Astrocyte (in vitro differentiated cells and primary cell): ENCODE results near the gene CMPK2. TPM values are rescaled to one million over a fixed set of nuclear protein-coding genes. Genes with fewer than 3 reads are reported as not detected.

Experiments used
- DNase-seq: peaks from one replicate; pipeline ENCODE4 v3.0.0-alpha.2; 2010; ENCODE audit warnings: low read depth
- FAIRE-seq: peaks from 2 replicates; lab custom pipeline; 2011; peaks lifted over from hg19 to GRCh38; lab: Jason Lieb, UNC
- H2AFZ ChIP-seq: 2 replicates; pipeline ENCODE4 v1.6.0; 2012; ENCODE audit warnings: low read depth, low read length, inconsistent platforms
- H3K27ac ChIP-seq: 2 replicates; pipeline ENCODE4 v1.5.1; 2011; ENCODE audit warnings: low read depth, low read length, inconsistent platforms
- H3K27me3 ChIP-seq: 2 replicates; pipeline ENCODE4 v1.6.0; 2011; ENCODE audit warnings: low read length, inconsistent platforms; ENCODE audit not compliant: insufficient read depth
- H3K36me3 ChIP-seq: 2 replicates; pipeline ENCODE4 v1.5.1; 2011; ENCODE audit warnings: low read length, inconsistent platforms; ENCODE audit not compliant: insufficient read depth
- H3K4me1 ChIP-seq: 2 replicates; pipeline ENCODE4 v1.5.1; 2011; ENCODE audit warnings: low read length, inconsistent platforms; ENCODE audit not compliant: insufficient read depth
- H3K4me2 ChIP-seq: 2 replicates; pipeline ENCODE4 v1.6.0; 2012; ENCODE audit warnings: low read length, inconsistent platforms
- H3K4me3 ChIP-seq: 2 replicates; pipeline ENCODE4 v1.5.1; 2011; ENCODE audit warnings: low read depth, mild to moderate bottlenecking, low read length, inconsistent platforms; ENCODE audit not compliant: insufficient read depth
- H3K79me2 ChIP-seq: 2 replicates; pipeline ENCODE4 v1.6.0; 2012; ENCODE audit warnings: mild to moderate bottlenecking, low read length, inconsistent platforms; ENCODE audit not compliant: insufficient read depth
- H3K9ac ChIP-seq: 2 replicates; pipeline ENCODE4 v1.6.0; 2012; ENCODE audit warnings: mild to moderate bottlenecking, low read length, inconsistent platforms
- H3K9me3 ChIP-seq: 2 replicates; pipeline ENCODE4 v1.5.1; 2012; ENCODE audit warnings: low read depth, mild to moderate bottlenecking, low read length, inconsistent platforms; ENCODE audit not compliant: insufficient read depth
- H4K20me1 ChIP-seq: 2 replicates; pipeline ENCODE4 v1.6.0; 2012; ENCODE audit warnings: low read length, inconsistent platforms; ENCODE audit not compliant: insufficient read depth
- H3K27ac Mint-ChIP-seq: one replicate; pipeline ENCODE4 v1.8.0; 2021; ENCODE audit warnings: mild to moderate bottlenecking, mixed read lengths; ENCODE audit not compliant: unreplicated experiment
- H3K27me3 Mint-ChIP-seq: one replicate; pipeline ENCODE4 v1.8.0; 2021; ENCODE audit warnings: low read depth, mixed read lengths; ENCODE audit not compliant: unreplicated experiment
- H3K36me3 Mint-ChIP-seq: one replicate; pipeline ENCODE4 v1.8.0; 2021; ENCODE audit warnings: low read depth, mixed read lengths; ENCODE audit not compliant: unreplicated experiment
- H3K4me1 Mint-ChIP-seq: one replicate; pipeline ENCODE4 v1.8.0; 2021; ENCODE audit warnings: low read depth, mixed read lengths; ENCODE audit not compliant: unreplicated experiment
- H3K4me3 Mint-ChIP-seq: one replicate; pipeline ENCODE4 v1.8.0; 2021; ENCODE audit warnings: mild to moderate bottlenecking, moderate library complexity, mixed read lengths; ENCODE audit not compliant: unreplicated experiment
- H3K9me3 Mint-ChIP-seq: one replicate; pipeline ENCODE4 v1.8.0; 2021; ENCODE audit warnings: mild to moderate bottlenecking, mixed read lengths; ENCODE audit not compliant: unreplicated experiment
- CTCF ChIP-seq: IDR thresholded peaks from 2 replicates; pipeline ENCODE4 v1.5.1; 2011; ENCODE audit warnings: low read depth, mild to moderate bottlenecking, inconsistent platforms, low read length, moderate library complexity; ENCODE audit not compliant: insufficient read depth
- EZH2 ChIP-seq: IDR thresholded peaks from 2 replicates; pipeline ENCODE4 v1.6.1; 2012; ENCODE audit warnings: mild to moderate bottlenecking, low read length, inconsistent platforms; ENCODE audit not compliant: insufficient read depth
- total RNA-seq: library from RNA; stranded (reverse); gene quantifications from 2 replicates; pipeline ENCODE4 v1.2.1, GENCODE V29; 2021

Gene CMPK2
- total RNA-seq, 1 donor from 2014 or later: 32.5 TPM

- Histone ChIP-seq H3K4me2 (no peak overlapping the region), H3K36me3 (no peaks in the 10 kb centered on the region), H3K4me3 (no peak overlapping the region), H3K27me3 (no peaks in the 10 kb centered on the region), H3K9me3 (no peaks in the 10 kb centered on the region), H3K9ac (no peak overlapping the region), H4K20me1 (no peaks in the 10 kb centered on the region), H3K79me2 (no peaks in the 10 kb centered on the region), H3K4me1 (no peaks in the 10 kb centered on the region), H2AFZ (no peak overlapping the region), H3K27ac (no peak overlapping the region)
- DNase-seq: no peak
- Mint-ChIP-seq H3K9me3 (peaks cover 12% of the 10 kb centered on the region), H3K4me1 (peaks cover 5% of the 10 kb centered on the region), H3K36me3 (no peaks in the 10 kb centered on the region), H3K4me3 (no peak overlapping the region), H3K27me3 (no peaks in the 10 kb centered on the region), H3K27ac (no peak overlapping the region)
- no peak for TF ChIP-seq CTCF
- TF ChIP-seq EZH2: no peak
- FAIRE-seq: no peak
These were observed 34.5 kb downstream of the CMPK2 start for GRCh38 chr2:6831229-6831628.

- Histone ChIP-seq H3K4me1 (no peaks in the 10 kb centered on the region), H3K27ac (no peak overlapping the region), H2AFZ (no peak overlapping the region), H3K27me3 (no peaks in the 10 kb centered on the region), H3K36me3 (no peaks in the 10 kb centered on the region), H3K4me3 (no peak overlapping the region), H3K9ac (no peak overlapping the region), H3K9me3 (no peaks in the 10 kb centered on the region), H4K20me1 (no peaks in the 10 kb centered on the region), H3K79me2 (no peaks in the 10 kb centered on the region), H3K4me2 (peak overlapping the region; percentile 21)
- H3K27me3 Mint-ChIP-seq: no peaks in the 10 kb centered on the region
- TF ChIP-seq EZH2 (no peak), CTCF (peak; percentile 54)
- no peaks in the 10 kb centered on the region for H3K36me3 Mint-ChIP-seq
- peak overlapping the region; percentile 64 for H3K27ac Mint-ChIP-seq
- FAIRE-seq (peak; percentile 82), DNase-seq (peak; percentile 36)
- peaks cover 12% of the 10 kb centered on the region for H3K9me3 Mint-ChIP-seq
- no peak overlapping the region for H3K4me3 Mint-ChIP-seq
- peaks cover 9% of the 10 kb centered on the region for H3K4me1 Mint-ChIP-seq
These were observed 37.5 kb downstream of the CMPK2 start for GRCh38 chr2:6828299-6828584.

GRCh38 chr2:6827566-6828298 is 38.0 kb downstream of the CMPK2 start:
- Histone ChIP-seq H3K4me3 (no peak overlapping the region), H3K79me2 (no peaks in the 10 kb centered on the region), H3K27me3 (no peaks in the 10 kb centered on the region), H3K9me3 (no peaks in the 10 kb centered on the region), H3K36me3 (no peaks in the 10 kb centered on the region), H3K27ac (no peak overlapping the region), H3K4me2 (peak overlapping the region; percentile 21), H4K20me1 (no peaks in the 10 kb centered on the region), H2AFZ (no peak overlapping the region), H3K9ac (no peak overlapping the region), H3K4me1 (no peaks in the 10 kb centered on the region)
- Mint-ChIP-seq H3K27me3 (no peaks in the 10 kb centered on the region), H3K27ac (peak overlapping the region; percentile 64), H3K9me3 (peaks cover 12% of the 10 kb centered on the region), H3K4me1 (peaks cover 12% of the 10 kb centered on the region), H3K4me3 (no peak overlapping the region), H3K36me3 (no peaks in the 10 kb centered on the region)
- FAIRE-seq (no peak), DNase-seq (no peak)
- no peak for TF ChIP-seq EZH2
- TF ChIP-seq CTCF: no peak
